OCI-LY1 (cell line): Measurements from ENCODE around the gene STK32C.

ENCODE experiments used
- CTCF ChIP-seq: fragments of 200-600 bp; sonication (generic), shearing (Covaris generic); IDR thresholded peaks from 2 replicates; pipeline ENCODE4 v1.5.1; 2017; ENCODE audit warnings: mild to moderate bottlenecking, antibody characterized with exemption, low read length, moderate library complexity, mixed read lengths
- EZH2 ChIP-seq: fragments of 200-600 bp; sonication (generic), shearing (Covaris generic); IDR thresholded peaks from 2 replicates; pipeline ENCODE4 v1.8.0; 2017; ENCODE audit warnings: borderline replicate concordance, mixed run types, mild to moderate bottlenecking, antibody characterized with exemption, low read length, moderate library complexity, mixed read lengths

DNA sequence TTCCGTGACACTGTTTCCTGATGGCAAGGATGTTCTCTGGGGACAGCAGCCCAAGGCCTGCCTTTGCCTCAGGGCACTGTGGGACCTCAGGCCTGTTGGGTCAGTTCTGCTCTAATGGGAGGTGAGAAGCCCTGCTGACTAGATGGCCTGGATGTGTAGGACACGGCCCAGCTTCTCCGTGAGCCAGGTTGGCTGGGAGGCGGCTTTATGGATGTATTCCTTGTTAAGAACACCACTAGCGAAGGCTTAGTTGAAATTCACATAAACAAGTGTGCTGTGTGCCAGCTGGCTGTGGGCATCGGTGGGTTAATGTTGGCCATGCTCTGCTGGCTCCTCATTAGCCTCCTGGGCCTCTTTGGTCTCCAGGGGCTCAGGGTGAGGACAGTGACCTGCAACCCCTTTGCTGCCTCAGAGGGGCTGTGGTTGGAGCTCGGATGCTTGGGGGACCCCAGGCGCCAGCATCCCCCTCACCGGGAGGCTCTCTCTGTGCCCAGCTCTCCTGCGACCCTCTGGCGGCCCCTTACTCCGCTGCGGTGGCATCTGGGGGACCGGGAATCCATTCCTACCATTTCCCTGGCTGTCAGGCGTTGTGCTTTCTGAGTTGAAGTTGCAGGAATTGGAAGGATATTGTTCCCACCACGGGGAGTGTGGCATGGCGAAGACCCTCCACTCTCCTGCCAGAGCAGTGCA is 143.8 kb downstream of the STK32C start:
- TF ChIP-seq CTCF (no peak), EZH2 (no peak)
